Upper lobe of left lung (tissue), 6 donors: Measurements from ENCODE around the gene SGTA. TPM values are rescaled to one million over a fixed set of nuclear protein-coding genes. Genes with fewer than 3 reads are reported as not detected.

Source experiments
- ATAC-seq, 2 donors: fragments of 200-7000 bp; cut with Tn5 transposase; one replicate each; pipeline ENCODE4 v1.9.1; 2022; ENCODE audit warnings: mild to moderate bottlenecking in 2 of 2, moderate library complexity in 2 of 2; ENCODE audit not compliant: low FRiP score in 2 of 2
- DNase-seq, 2 donors: peaks; one replicate each; pipeline ENCODE4 v3.0.0-alpha.2; 2019 to 2020
- H3K27ac ChIP-seq, 4 donors: fragments of 200-600 bp; sonication (generic); one replicate each; pipeline ENCODE4 v1.5.1; 2016 to 2019
- H3K27me3 ChIP-seq, 4 donors: fragments of 200-600 bp; sonication (generic); one replicate each; pipeline ENCODE4 v1.5.1; 2017 to 2019
- H3K36me3 ChIP-seq, 4 donors: fragments of 200-600 bp; sonication (generic); one replicate each; pipeline ENCODE4 v1.5.1; 2016 to 2019
- H3K4me1 ChIP-seq, 4 donors: fragments of 200-600 bp; sonication (generic); one replicate each; pipeline ENCODE4 v1.5.1; 2018 to 2019
- H3K4me3 ChIP-seq, 4 donors: fragments of 200-600 bp; sonication (generic); one replicate each; pipeline ENCODE4 v1.5.1; 2017 to 2019; ENCODE audit warnings: mild to moderate bottlenecking in 2 of 4, moderate library complexity in 1 of 4
- H3K9me3 ChIP-seq, 4 donors: fragments of 200-600 bp; sonication (generic); one replicate each; pipeline ENCODE4 v1.5.1; 2018 to 2019
- CTCF ChIP-seq, 6 experiments: fragments of 450-650 bp in 4 of 6; fragments of 200-600 bp in 2 of 6; sonication (generic) in 2 of 6; IDR thresholded peaks; one replicate each; pipeline ENCODE4 v1.5.1; 2016 to 2019; ENCODE audit warnings: antibody characterized with exemption in 6 of 6
- EP300 ChIP-seq, 4 donors: sonication (generic); formaldehyde crosslinking; IDR thresholded peaks; one replicate each; pipeline ENCODE4 v1.5.1; 2017; ENCODE audit warnings: antibody characterized with exemption in 4 of 4, control low read depth in 2 of 4
- POLR2A ChIP-seq, 4 donors: fragments of 450-650 bp; IDR thresholded peaks; one replicate each; pipeline ENCODE4 v1.5.1; 2016 to 2017; ENCODE audit warnings: antibody characterized with exemption in 4 of 4, mild to moderate bottlenecking in 2 of 4
- POLR2AphosphoS5 ChIP-seq, 2 donors: sonication (generic); formaldehyde crosslinking; IDR thresholded peaks; one replicate each; pipeline ENCODE4 v1.5.1; 2017; ENCODE audit warnings: antibody characterized with exemption in 2 of 2
- WGBS, 2 donors: methylation state at CpG; one replicate each; pipeline ENCODE4 v1.1.5; 2017 to 2018; 5-methylcytosine and 5-hydroxymethylcytosine counted together
- total RNA-seq, 6 donors: library from RNA; depleted of rRNA in 4 of 6; stranded (reverse); fragments of >200 nt in 4 of 6; gene quantifications; one replicate each; pipeline versions ENCODE4 v1.1.0 to v1.2.1, GENCODE V29; 2016 to 2021
- donor health status: DM: no; HTN: no; CAD: no; lungs with moderate emphysema.
- donor health status: DM: no; HTN: yes; CAD: no; lungs with severe emphysema.

SGTA gene
- total RNA-seq, 6 donors from 2014 or later: 34.3 to 56.4 (median 46.1) TPM

GRCh38 chr19:2755811-2756210 is 27.3 kb downstream of the SGTA start:
- no peak for TF ChIP-seq POLR2A (IDR thresholded peaks at IDR 0.05)
- no peak for TF ChIP-seq CTCF (IDR thresholded peaks at IDR 0.05)
- peaks cover 9 to 74% (median 53%) of the 10 kb centered on the region in 4 donors for H3K36me3 ChIP-seq
- H3K27me3 ChIP-seq: no peaks in the 10 kb centered on the region
- no peak overlapping the region for H3K4me3 ChIP-seq
- DNase-seq (peak in 1 of 2 donors; percentile 40), ATAC-seq (no peak)
- 91% methylated on average over 16 of the region's 16 CpGs for WGBS, 2 donors
- H3K9me3 ChIP-seq: no peaks in the 10 kb centered on the region
- peaks cover 0 to 3% (median 0%) of the 10 kb centered on the region in 4 donors for H3K4me1 ChIP-seq
- no peak overlapping the region for H3K27ac ChIP-seq

GRCh38 chr19:2755448-2755705 is 27.7 kb downstream of the SGTA start:
- no peak for TF ChIP-seq POLR2AphosphoS5 (IDR thresholded peaks at IDR 0.05)
- TF ChIP-seq CTCF (IDR thresholded peaks at IDR 0.05): no peak
- no peak for TF ChIP-seq EP300 (IDR thresholded peaks at IDR 0.05)
- TF ChIP-seq POLR2A (IDR thresholded peaks at IDR 0.05): no peak
- WGBS, 2 donors: 94 to 96% methylated on average over 16 of the region's 16 CpGs

GRCh38 chr19:2754659-2755447 is 28.2 kb downstream of the SGTA start:
- WGBS, 2 donors: 93 to 94% methylated on average over 32 to 42 of the region's 43 CpGs
- Histone ChIP-seq H3K4me3 (no peak overlapping the region), H3K9me3 (no peaks in the 10 kb centered on the region), H3K4me1 (peaks cover 0 to 3% (median 0%) of the 10 kb centered on the region in 4 donors), H3K36me3 (peaks cover 9 to 67% (median 47%) of the 10 kb centered on the region in 4 donors), H3K27ac (no peak overlapping the region), H3K27me3 (no peaks in the 10 kb centered on the region)
- TF ChIP-seq EP300 (IDR thresholded peaks at IDR 0.05): no peak
- TF ChIP-seq POLR2AphosphoS5 (IDR thresholded peaks at IDR 0.05): no peak
- no peak for TF ChIP-seq CTCF (IDR thresholded peaks at IDR 0.05)
- TF ChIP-seq POLR2A (IDR thresholded peaks at IDR 0.05): no peak
- ATAC-seq (no peak), DNase-seq (peak in 1 of 2 donors; percentile 68)

More at GRCh38 chr19:2755448-2755705, 27.7 kb downstream of the SGTA start:
- H3K36me3 ChIP-seq: peaks cover 9 to 70% (median 49%) of the 10 kb centered on the region in 4 donors
- no peak overlapping the region for H3K27ac ChIP-seq
- H3K4me3 ChIP-seq: no peak overlapping the region
- ATAC-seq: no peak
- no peaks in the 10 kb centered on the region for H3K27me3 ChIP-seq
- no peak for DNase-seq
- no peaks in the 10 kb centered on the region for H3K9me3 ChIP-seq
- peaks cover 0 to 3% (median 0%) of the 10 kb centered on the region in 4 donors for H3K4me1 ChIP-seq

- TF ChIP-seq POLR2AphosphoS5 (IDR thresholded peaks at IDR 0.05): no peak
- H3K4me1 ChIP-seq: peaks cover 0 to 8% (median 5%) of the 10 kb centered on the region in 4 donors
- peaks cover 4 to 33% (median 23%) of the 10 kb centered on the region in 4 donors for H3K36me3 ChIP-seq
- no peaks in the 10 kb centered on the region for H3K9me3 ChIP-seq
- 90% methylated on average over 16 to 21 of the region's 21 CpGs for WGBS, 2 donors
- H3K27ac ChIP-seq: no peak overlapping the region
- H3K4me3 ChIP-seq: no peak overlapping the region
- no peaks in the 10 kb centered on the region for H3K27me3 ChIP-seq
- DNase-seq (no peak), ATAC-seq (no peak)
Observed at GRCh38 chr19:2751438-2751830, 31.6 kb downstream of the SGTA start.

- ATAC-seq: no peak
Observed at GRCh38 chr19:2750808-2751437, 32.1 kb downstream of the SGTA start.

More at GRCh38 chr19:2750808-2751437, 32.1 kb downstream of the SGTA start:
- H3K4me3 ChIP-seq: no peak overlapping the region
- TF ChIP-seq POLR2A (IDR thresholded peaks at IDR 0.05): no peak
- no peak for TF ChIP-seq POLR2AphosphoS5 (IDR thresholded peaks at IDR 0.05)
- TF ChIP-seq CTCF (IDR thresholded peaks at IDR 0.05): no peak
- TF ChIP-seq EP300 (IDR thresholded peaks at IDR 0.05): no peak
- WGBS, 2 donors: 65 to 75% methylated on average over 17 of the region's 17 CpGs
- H3K9me3 ChIP-seq: no peaks in the 10 kb centered on the region
- no peak overlapping the region for H3K27ac ChIP-seq
- DNase-seq: no peak
- peaks cover 0 to 8% (median 5%) of the 10 kb centered on the region in 4 donors for H3K4me1 ChIP-seq
- peaks cover 4 to 28% (median 20%) of the 10 kb centered on the region in 4 donors for H3K36me3 ChIP-seq
- H3K27me3 ChIP-seq: no peaks in the 10 kb centered on the region
